HG03378 (cell line): ENCODE measurements around the gene DBX2.
"Not testable (repeated sequence)": the region's sequence is repeated elsewhere in the genome, so short reads cannot be mapped to it uniquely, and the experiment has no call there.

Experiments
- ATAC-seq: cut with Tn5 transposase; IDR thresholded peaks from one replicate; pipeline ENCODE4 v1.9.1; 2021; ENCODE audit warnings: mild to moderate bottlenecking, moderate library complexity; ENCODE audit not compliant: unreplicated experiment

Gene DBX2

GRCh38 chr12:45050751-45051571 is at the start of gene DBX2:
TSS of gene DBX2 (minus strand) at chr12:45051099. CDS start at chr12:45050927, 172 bp downstream.
- no peak for ATAC-seq

GRCh38 chr12:45098766-45099165 is 47.9 kb upstream of the DBX2 start:
- ATAC-seq = no peak

DNA sequence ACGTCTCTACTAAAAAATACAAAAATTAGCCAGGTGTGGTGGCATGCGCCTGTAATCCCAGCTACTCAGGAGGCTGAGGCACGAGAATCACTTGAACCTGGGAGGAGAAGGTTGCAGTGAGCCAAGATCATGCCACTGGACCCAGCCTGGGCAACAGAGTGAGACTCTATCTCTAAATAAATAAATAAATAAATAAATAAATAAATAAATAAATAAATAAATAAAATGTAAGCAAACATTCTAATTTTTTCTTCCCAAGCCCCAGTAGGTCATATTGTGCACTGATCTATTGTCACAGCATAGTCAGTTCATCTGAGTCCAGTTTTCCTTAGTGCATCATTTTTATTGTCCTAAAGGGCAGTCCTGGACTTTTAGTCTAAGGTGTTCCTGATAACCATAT is 44.5 kb upstream of the DBX2 start:
- not testable (repeated sequence) for ATAC-seq

GRCh38 chr12:45093051-45093450 is 42.2 kb upstream of the DBX2 start:
- ATAC-seq = no peak

DNA sequence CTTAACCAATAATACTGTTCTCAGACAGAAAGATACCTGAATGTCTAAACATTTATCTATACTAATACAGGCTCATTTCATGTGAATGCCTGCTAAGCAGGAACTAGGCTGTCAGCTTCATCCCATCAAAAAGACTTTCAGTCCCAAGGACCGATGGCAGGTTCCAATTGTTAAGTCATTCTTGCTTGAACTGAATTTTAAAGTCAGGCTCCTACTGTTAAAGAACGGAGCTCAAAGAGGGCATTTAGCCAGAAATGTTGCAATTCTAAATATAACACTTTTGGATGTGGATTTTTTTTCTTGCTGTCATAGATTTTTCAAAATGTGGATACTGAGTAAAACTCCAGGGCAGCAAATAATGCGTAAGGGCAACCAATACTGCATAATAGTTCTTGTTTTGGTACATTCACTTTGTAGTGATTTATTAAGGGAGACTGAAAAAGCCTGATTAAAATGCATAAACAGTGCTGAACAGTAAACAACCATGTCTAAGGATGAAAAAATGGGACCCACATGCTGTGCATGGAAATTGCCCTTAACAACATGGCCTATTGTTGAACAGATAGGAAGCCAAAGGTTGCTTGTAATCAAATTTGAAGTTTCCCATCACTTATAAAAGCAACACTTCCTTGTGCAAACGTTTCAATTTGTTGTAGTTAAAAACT is 38.6 kb upstream of the DBX2 start:
- ATAC-seq = no peak

DNA sequence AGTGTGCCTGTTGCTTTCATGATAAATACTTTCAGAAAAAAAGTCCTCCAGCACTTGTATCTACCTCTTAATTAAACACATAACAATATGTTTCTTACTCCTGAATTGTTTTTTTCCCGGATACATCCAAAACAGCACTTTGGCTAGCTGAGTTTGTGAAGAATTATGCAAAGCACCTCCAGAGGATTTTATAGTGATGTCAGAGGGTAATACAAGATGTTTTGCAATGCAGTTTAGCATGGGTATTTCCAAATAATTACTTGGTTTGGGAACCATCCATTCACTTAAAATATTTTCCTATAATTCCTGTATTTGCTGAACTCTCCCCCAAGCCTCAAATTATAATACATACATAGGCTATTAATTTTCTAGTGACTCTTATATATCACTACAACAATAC is 37.7 kb upstream of the DBX2 start:
- no peak for ATAC-seq

DNA sequence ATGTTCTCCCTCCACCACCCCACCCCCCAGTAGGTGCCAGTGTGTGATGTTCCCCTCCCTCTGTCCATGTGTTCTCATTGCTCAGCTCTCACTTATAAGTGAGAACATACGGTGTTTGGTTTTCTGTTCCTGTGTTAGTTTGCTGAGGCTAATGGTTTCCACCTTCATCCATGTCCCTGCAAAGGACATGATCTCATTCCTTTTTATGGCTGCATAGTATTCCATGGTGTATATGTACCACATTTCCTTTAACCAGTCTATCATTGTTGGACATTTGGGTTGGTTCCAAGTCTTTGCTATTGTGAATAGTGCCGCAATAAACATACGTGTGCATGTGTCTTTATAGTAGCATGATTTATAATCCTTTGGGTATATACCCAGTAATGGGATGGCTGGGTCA is 33.3 kb upstream of the DBX2 start:
- not testable (repeated sequence) for ATAC-seq

DNA sequence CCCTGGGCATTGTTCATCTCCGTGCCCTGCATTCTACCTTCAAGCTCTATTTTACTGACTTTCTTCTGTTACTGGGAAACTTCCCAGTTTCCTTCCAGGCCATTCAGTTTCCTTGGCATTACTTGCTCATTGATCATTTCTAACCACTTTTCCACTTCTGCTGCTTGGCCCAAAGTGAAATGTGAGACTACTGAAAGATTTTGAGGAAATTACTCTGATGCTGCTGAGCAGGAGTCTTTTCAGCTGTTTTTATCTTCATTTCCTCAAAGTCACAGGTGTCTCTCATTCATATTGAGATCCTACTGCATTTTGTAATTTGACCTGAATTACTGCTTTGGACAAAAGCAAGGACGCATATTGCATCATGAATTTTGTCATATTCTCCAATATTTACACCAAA is 26.4 kb upstream of the DBX2 start:
- no peak for ATAC-seq

DNA sequence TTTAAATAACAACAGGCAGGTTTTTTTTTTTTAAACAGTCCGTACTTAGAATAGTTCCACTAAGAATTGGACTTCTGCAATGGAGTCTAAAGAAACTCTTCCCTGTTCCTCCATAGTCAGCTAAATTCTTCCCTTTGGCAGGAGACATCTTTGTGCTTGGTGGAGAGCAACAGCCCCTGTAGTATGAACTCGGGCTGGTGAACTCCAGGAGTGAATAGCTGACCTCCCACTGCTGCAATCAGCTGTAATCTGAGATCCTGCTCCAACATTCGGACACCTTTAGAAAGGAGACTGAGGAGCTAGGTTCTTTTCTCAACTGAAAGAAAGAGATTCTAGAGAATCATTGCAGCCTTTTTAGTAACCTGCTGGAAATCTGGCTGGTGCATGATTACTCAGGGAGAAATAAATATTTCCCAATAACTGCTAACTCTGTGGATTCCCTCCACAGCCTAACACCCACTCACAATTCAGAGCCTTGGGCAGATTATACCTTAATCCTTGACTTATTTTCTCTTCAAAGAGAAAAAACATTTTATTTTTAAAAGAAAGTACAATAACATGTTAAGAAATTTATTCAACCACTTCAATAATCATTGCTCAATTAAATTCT is 25.6 kb upstream of the DBX2 start:
- no peak for ATAC-seq

GRCh38 chr12:45075587-45076282 is 24.8 kb upstream of the DBX2 start:
- ATAC-seq = no peak

DNA sequence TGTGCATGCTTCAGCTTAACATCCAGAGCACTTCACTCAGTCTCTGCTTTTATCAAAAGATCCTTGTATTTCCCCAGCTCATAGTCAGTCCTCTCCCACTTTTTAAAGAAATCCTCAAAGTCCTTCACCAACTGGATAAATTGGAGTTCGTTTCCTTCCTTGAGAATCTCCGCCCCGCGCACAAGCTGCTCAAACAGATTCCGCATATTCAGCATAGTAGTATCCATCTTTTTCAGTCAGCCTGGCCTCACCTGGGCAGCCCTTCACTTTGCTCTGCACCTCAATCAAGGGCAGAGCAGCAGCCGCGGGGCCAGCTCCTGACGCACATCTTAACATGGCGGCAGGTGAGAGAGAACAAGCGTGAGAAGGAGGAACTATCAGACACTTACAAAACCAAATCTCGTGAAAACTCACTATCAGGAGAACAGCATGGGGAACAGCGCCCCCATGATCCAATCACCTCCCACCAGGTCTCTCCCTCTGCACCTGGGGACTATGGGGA is 14.3 kb upstream of the DBX2 start:
- no peak for ATAC-seq

- no peak for ATAC-seq
Measured at GRCh38 chr12:45060976-45061375, 10.1 kb upstream of the DBX2 start.

GRCh38 chr12:45051572-45052125 is 750 bp upstream of the DBX2 start:
- ATAC-seq = no peak

- no peak for ATAC-seq
Measured at GRCh38 chr12:45049912-45050750, 768 bp downstream of the DBX2 start.

DNA sequence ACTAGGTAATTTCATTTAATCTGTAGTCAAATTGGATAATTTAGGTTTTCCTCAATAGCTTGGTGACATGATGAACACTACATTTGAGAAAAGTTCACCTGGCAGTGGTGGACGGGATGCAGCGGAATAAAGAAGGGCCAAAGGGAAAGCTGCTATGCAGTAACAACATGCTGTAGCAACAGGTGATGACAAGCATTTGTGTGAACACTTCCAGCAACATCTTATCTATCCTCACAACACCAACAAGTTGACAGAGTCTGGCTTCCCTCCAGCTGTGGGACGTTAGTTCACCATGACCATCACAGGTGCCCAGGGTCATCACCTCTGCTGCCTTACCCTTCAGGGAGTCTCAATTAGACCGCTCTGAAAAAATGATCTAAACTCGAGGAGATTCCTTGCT is 8.3 kb downstream of the DBX2 start:
- no peak for ATAC-seq

DNA sequence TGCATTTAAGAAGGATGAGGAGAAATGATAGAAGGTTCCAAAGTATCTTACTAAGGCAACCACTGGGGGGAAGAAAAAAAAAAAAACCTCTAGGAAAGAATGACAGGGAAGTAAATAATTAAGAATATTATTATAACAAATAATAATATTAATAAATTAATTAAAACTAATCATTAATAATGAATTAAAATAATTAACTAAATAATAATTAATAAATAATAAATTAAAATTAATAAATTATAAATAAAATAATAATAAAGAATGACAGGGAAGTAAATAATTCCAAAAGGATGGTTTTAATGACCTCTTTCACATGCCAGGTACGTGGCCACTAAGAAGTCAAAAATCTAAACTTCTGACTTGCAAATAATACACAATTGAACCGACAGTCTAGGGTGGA is 9.9 kb downstream of the DBX2 start:
- ATAC-seq = no peak

DNA sequence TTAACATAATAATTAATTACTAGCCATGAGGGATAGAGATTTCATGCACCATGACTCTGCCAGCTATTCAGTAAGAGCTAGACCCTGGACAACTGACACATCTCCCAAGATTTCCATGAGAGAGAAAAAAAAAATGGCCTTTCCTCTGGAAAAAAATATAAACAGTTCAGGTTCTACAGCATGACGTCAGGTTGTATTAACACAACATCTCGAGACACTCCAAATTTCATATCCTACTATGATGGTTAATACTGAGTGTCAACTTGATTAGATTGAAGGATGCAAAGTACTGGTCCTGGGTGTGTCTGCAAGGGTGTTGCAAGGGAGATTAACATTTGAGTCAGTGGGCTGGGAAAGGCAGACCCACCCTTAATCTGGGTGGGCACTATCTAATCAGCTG is 11.1 kb downstream of the DBX2 start:
- no peak for ATAC-seq

DNA sequence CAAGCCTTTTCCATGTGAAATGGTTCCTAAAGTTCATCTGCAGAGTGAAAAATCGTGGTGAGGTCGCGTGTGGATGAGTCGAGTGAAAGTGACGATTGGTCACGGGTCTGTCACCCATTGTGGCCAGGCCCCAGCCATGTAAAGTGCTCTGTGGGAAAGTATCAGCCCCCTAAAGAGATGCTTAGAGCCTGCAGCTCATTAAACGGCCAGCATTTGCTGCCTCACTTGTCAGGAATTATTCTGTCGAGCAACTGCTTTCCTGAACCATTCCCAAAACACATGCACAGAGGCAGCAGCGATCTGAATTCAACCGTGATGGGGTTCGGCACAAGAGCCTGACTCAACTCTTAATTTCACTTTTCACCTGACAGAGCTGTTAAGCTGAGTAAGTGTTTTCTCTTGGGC is 16.0 kb downstream of the DBX2 start:
- no peak for ATAC-seq

GRCh38 chr12:45017916-45018315 is 33.0 kb downstream of the DBX2 start:
- no peak for ATAC-seq

GRCh38 chr12:45014396-45014795 is 36.5 kb downstream of the DBX2 start:
- ATAC-seq = no peak
